LNCAP (cell line): ENCODE data around the gene FADD.

Experiments used
- TF ChIP-seq, protein P1 (sequence below): fragments of 450-650 bp; IDR thresholded peaks from 2 replicates; pipeline ENCODE4 v1.5.1; 2017; ENCODE audit warnings: mild to moderate bottlenecking

FADD gene

GRCh38 chr11:70225681-70226177, 22.6 kb downstream of the FADD start:
- TF ChIP-seq, protein P1, sequence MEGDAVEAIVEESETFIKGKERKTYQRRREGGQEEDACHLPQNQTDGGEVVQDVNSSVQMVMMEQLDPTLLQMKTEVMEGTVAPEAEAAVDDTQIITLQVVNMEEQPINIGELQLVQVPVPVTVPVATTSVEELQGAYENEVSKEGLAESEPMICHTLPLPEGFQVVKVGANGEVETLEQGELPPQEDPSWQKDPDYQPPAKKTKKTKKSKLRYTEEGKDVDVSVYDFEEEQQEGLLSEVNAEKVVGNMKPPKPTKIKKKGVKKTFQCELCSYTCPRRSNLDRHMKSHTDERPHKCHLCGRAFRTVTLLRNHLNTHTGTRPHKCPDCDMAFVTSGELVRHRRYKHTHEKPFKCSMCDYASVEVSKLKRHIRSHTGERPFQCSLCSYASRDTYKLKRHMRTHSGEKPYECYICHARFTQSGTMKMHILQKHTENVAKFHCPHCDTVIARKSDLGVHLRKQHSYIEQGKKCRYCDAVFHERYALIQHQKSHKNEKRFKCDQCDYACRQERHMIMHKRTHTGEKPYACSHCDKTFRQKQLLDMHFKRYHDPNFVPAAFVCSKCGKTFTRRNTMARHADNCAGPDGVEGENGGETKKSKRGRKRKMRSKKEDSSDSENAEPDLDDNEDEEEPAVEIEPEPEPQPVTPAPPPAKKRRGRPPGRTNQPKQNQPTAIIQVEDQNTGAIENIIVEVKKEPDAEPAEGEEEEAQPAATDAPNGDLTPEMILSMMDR, result no peak

DNA sequence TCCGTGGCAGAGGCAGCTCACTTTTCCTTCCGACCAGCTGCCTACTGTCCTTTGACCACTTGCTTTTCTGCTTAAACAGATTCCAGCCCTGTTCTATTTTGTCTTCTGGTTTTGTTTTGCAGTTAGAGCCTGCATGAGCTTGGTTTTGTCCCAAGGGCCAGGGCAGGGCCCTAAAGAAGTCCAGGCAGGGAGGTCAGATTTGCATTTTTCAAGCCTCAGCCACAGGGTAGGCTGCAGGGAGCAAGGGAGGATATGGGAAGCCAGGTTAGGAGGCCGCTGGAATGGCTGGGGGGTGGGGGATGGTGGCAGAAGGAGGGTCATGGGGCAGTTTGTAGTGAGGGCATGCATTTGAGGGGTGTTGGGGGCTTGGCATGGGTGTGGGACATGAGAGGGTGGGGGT, 23.1 kb downstream of the FADD start:
- TF ChIP-seq, protein P1, result no peak

GRCh38 chr11:70226967-70227366, 23.9 kb downstream of the FADD start:
- TF ChIP-seq, protein P1, result no peak; the same call in 1 of the 2 replicates

DNA sequence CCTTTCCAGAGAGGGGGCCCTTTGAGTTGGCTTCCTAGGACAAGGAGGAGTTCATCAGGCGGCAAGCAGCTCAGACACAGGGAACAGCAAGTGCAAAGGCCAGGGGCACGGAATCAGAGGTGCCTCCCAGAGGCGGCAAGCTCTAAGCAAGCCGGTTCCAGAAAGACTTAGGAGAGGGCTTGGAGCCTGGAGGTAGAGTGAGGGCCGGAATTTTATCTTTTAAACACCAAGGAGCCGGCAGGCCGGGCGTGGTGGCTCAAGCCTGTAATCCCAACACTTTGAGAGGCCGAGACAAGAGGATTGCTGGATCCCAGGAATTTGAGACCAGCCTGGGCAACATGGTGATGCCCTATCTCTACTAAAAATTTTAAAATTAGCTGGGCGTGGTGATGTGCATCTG, 26.6 kb downstream of the FADD start:
- TF ChIP-seq, protein P1, result no peak

GRCh38 chr11:70230151-70230839, 27.2 kb downstream of the FADD start:
- TF ChIP-seq, protein P1, result no peak

- TF ChIP-seq, protein P1, result no peak
These were observed 28.0 kb downstream of the FADD start for GRCh38 chr11:70230840-70231710.

DNA sequence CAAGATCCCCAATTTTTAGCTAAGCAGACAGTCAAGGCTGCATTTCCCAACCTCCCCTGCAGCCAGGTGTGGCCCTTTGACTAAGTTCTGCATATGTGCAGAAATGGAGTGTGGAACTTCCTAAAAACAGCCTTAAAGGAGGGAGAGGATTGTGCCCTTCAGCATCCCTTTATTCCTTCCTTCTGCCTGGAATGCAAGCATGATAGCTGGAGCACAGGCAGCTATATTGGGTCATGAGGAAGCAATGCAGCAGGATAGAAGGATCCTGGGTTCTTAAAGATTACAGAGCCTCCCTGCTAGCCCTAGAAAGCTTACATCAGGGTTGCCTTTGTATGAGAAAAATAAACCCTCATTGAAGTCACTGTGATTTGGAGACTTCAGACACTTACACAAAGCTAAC, 29.9 kb downstream of the FADD start:
- TF ChIP-seq, protein P1, result no peak
